Hematopoietic multipotent progenitor cell (in vitro differentiated cells): ENCODE data around the gene CLASP1. TPM values are rescaled to one million over a fixed set of nuclear protein-coding genes. Genes with fewer than 3 reads are reported as not detected.
A peak's percentile ranks its signal among the peaks of the same experiment; 100 is the strongest.

Experiments
- DNase-seq, 3 donors: peaks; one replicate each; pipeline ENCODE4 v3.0.0-alpha.2; 2011 to 2015; ENCODE audit warnings: low read depth in 2 of 3, low spot score in 2 of 3
- total RNA-seq: library from RNA; depleted of rRNA; stranded (reverse); fragments of >200 nt; gene quantifications from one replicate; pipeline ENCODE4 v1.2.3, GENCODE V29; 2012

CLASP1 gene
- total RNA-seq, 1 donor: 40.1 TPM

DNA sequence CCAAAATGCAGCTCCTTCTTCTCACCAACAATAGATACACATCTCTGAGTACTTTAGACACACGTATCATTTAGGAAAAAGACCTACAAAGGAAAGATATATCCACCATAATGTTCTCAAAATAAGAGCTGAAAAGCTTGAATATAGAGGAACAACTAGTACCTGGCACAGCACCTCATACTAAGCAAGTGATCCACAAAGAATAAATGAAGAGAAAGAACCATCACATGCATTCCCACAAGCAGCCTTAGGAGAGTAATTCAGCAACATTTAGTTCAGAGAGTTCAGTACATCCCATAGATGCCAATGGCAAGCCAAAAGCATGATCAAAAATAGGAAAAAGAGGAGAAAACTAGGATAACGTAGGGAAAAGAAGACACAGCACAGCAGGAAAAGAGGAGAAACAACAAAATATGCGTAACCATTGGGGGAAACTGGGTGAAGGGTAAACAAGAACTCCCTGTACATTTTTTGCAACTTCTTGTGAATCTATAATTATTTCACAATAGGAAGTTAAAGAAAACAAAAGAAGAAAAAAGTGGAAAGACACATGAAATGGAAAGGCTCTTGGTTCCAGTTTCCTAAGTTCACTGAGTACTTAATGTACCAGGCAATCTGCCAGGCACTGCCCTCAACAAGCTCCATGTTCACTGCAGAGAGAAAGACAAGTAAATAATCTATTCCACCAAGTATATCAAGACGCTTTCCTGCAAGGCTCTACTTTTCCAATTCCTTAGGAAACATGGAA is 22.3 kb downstream of the CLASP1 start:
- DNase-seq: no peak

DNA sequence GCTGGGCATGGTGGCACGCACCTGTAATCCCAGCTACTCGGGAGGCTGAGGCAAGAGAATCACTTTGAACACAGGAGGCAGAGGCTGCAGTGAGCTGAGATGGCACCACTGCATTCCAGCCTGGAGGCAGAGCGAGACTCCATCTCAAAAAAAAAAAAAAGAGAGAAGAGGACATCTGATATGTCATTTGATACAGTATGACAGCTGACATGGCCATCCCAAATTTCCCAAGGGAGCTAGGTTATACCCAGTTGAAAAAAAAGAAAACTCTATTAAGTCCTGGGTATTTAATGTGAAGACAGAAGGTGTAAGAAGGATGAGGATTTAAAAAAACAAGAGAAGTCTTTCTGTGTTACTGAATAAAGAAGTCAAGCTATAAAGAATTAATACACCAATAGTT is 23.3 kb downstream of the CLASP1 start:
- DNase-seq: no peak

DNA sequence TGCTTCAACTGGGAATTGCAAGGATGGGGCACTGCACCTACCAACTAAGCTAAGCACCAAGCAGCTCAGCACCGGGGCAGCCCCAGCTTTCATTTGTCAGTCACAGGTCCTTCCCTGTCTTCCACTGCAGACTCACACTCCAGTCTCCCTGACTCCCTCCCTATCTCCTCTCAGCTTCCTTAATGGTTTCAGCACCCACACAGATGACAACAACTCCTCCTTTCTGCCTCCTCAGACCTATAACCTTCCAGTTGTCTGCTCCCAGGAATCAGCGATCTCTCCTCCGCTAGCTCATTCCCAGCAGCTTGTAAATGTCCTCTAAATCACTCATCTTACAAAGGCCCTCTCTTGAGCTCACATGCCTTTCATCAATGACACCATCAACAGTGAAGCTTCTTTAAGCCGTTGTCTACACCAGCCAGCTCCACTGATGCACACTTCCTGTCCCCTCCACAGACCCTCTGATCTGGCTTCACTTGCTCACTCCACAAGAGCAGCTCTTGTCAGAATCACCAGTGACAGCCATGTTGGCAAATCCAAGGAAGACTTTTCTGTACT is 32.1 kb downstream of the CLASP1 start:
- no peak for DNase-seq

DNA sequence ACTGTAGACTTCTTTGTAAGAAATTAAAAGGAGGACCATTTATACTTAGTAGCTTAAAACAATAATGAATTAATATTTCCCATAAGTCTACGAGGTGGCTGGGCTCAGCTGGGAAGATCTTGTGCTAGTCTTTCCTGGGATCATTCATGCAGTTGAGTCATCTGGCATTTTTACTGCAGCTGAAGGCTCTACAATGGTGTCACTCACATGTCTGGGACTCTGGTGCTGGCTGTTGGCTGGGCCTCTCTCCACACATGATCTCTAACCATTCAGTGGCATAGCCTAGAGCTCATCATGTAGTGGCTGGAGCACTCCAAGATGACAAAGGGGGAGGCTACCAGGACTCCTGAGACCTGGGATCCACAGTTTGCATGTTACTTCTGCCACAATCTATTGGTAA is 35.5 kb downstream of the CLASP1 start:
- no peak for DNase-seq

DNA sequence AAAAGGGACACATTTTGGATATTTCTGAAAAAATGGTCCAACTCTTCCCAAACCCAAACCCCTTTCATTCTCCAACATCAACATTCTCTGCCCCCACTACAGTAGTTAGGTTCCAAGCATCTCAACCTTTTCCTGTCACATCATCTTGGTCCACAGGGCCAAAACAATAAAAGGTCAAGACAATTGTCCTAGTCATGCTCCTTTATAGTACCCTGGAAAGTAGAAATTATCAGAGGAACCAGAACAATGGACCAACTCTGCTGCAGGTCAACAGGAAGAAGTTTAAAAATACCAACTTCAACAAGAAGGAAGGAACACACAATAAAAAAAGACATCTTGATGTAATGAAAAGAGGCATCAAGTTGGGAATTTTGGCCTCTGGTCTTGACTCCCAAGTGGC is 36.1 kb downstream of the CLASP1 start:
- no peak for DNase-seq

DNA sequence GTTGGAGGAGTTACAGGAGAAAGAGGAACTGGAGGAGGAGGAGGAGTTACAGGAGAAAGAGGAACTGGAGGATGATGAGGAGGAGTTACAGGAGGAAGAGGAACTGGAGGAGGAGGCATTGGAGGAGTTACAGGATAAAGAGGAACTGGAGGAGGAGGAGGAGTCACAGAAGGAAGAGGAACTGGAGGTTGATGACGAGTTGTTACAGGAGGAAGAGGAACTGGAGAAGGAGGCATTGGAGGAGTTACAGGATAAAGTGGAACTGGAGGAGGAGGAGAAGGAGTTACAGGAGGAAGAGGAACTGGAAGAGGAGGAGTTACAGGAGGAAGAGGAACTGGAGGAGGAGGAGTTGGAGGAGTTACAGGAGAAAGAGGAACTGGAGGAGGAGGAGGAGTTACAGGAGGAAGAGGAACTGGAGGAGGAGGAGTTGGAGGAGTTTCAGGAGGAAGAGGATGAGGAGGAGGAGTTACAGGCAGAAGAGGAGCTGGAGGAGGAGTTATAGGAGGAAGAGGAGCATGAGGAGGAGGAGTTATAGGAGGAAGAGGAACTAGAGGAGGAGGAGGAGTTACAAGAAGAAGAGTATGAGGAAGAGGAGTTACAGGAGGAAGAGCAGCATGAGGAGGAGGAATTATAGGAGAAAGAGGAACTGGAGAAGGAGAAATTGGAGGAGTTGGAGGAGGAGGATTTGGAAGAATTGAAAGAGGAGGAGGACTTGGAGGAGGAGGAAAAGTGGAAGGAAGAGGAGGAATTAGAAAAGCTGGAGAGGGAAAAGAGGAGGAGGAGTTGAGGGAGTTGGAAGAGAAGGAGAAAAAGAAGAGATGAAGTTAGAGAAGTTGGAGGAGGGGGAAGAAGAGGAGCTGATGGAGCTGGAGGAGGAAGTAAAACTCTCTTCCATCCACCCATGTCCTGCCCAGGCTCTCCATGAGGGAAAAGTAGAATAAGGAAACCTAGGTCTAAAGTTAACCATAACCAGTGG is 37.2 kb downstream of the CLASP1 start:
- DNase-seq: peak in 2 of 3 donors; percentile 73 to 88

DNA sequence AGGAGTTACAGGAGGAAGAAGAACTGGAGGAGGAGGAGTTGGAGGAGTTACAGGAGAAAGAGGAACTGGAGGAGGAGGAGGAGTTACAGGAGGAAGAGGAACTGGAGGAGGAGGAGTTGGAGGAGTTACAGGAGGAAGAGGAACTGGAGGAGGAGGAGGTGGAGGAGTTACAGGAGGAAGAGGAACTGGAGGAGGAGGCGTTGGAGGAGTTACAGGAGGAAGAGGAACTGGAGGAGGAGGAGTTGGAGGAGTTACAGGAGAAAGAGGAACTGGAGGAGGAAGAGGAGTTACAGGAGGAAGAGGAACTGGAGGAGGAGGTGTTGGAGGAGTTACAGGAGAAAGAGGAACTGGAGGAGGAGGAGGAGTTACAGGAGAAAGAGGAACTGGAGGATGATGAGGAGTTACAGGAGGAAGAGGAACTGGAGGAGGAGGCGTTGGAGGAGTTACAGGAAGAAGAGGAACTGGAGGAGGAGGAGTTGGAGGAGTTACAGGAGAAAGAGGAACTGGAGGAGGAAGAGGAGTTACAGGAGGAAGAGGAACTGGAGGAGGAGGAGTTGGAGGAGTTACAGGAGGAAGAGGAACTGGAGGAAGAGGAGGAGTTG is 38.1 kb downstream of the CLASP1 start:
- DNase-seq: peak in 2 of 3 donors; percentile 42 to 52

DNA sequence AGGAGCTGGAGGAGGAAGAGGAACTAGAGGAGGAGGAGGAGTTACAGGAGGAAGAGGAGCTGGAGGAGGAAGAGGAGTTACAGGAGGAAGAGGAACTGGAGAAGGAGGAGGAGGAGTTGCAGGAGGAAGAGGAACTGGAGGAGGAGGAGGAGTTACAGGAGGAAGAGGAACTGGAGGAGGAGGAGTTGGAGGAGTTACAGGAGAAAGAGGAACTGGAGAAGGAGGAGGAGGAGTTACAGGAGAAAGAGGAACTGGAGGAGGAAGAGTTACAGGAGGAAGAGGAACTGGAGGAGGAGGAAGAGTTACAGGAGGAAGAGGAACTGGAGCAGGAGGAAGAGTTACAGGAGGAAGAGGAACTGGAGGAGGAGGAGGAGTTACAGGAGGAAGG is 38.8 kb downstream of the CLASP1 start:
- DNase-seq: peak in 1 of 3 donors; percentile 34

DNA sequence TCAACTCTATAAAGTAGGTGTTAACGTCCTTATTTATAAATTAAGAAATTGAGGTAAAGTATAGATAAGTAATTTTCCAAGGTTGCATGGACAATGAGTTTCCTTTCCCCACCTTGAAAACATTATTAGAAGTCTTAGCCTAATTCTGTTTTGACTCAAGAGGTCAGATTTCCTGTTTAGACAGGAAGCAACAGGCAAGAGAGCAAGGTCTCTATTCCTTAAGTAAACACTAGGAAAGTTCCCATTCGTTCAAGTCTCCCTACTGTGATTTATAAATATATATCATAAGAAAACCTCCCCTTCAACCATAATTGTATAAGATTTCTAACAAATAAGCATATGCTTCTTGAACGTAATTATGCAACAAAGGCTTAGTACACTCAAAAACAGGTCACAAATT is 40.3 kb downstream of the CLASP1 start:
- DNase-seq: no peak

DNA sequence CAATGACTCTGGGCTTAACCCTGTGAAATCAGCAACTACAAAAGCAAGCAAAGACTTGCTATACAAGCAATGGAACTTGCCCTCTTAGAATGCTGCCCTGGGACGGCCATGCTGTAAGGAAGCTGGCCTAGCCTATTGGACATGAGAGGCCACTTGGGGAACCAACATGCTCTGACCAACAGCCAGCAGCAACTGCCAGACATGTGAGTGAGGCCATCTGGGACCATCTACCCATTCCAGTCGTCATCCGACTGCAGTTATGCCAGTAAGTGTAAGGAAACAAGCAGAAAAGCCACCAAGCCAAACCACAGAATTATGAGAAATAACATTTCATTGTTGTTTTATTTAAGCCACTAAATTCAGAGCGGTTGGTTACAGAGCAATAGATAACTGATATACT is 40.9 kb downstream of the CLASP1 start:
- no peak for DNase-seq

DNA sequence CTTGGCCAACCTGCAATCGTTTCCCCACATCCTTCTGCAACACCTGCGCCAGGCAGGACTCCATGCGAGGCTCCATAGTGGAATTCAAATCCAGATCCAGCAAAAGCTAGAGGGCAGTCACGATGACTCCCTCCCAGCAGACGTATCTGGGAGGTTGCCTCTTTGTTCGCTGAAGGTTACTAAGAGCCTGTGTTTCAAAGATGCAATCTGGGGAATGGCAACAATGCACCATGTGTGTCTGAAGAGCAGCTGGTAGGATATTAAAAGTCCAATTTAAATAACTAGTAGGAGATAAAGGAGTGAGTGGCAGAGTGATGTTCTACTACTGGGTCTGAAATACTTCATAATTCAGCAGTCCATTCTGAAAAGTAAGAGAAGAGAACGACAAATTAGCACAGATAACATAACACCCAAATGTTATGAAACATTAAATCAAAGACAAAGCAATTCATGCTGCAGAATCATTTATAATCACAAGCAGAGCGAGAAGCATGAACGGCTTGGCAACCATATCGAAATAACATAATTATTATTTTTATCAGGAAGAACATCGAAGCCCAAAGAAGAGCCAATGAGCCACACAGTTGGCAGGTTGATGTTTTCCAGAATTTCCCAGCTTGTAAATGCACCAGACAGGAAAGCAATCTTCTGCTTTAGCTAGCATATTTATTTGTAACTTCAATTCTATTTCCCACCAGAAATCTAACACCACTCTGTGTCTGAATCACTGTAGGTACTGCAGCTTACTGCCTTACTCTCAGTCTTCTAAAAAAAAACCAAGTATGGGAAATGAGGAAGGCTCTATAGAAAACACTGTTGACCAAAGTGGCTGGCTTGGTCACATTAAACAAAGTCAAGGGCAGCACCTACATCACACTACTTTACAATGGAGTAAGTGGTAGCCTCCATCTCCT is 43.2 kb downstream of the CLASP1 start:
- no peak for DNase-seq

DNA sequence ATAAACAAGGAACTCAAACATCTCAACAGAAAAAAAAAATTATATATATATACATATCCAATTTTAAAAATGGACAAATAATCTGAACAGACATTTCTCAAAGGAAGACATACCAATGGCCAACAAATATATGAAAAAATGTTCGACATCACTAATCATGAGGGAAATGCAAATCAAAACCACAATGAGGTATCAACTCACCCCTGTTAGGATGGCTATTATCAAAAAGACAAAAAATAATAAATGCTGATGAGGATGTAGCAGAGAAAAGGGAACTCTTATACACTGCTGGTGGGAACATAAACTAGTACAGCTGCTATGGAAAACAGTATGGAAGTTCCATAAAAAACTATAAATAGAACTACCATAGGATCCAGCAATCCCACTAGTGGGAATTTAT is 46.1 kb downstream of the CLASP1 start:
- DNase-seq: no peak

DNA sequence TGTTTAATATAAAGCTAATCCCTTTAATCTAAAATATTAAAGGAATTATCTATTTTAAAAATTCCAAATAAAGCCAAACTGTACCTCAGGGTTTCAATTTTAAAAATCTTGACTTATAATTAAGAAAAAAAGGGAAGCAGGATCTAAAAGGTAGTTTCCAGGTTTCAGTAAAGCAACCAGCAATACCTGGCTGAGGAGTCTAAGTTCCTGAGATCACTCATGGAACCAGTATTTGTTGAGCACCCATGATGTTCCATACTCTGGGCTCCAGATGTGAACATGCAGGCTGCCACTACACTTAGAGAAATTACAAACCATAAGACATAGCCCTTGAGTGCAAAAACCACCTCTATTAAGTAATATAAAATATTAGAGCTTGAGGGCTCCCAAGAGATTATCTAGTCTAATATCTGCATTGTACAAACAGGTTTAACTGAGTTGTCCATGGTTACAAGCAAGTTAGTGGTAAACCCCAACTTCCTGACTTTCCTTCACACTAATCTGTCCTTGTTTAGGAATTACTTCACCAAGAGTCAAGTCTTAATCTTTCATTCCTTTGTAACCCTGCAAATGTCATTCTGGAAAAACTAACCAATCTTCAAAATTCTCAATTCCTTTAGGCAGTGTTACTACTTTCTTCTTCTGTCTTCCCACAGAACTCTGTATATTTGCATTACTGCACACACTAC is 49.2 kb downstream of the CLASP1 start:
- DNase-seq: no peak

DNA sequence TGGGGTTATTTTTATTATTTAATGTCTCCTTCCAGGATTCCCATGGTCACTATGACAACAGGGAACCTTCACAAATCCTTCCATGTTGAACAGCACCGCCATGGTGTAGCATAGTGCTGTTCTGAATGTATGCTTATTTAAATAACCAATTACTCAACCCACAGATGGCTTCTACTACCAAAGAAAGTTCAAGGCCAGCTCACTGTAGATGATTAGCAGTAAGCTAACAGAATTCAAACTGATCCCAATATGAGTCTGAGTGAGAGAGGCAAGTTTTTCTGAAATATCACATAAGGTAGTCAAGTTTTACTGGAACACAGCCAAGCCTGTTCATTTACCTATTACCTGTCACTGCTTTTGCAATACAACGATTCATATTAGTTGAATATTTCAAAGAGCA is 51.2 kb downstream of the CLASP1 start:
- DNase-seq: no peak

DNA sequence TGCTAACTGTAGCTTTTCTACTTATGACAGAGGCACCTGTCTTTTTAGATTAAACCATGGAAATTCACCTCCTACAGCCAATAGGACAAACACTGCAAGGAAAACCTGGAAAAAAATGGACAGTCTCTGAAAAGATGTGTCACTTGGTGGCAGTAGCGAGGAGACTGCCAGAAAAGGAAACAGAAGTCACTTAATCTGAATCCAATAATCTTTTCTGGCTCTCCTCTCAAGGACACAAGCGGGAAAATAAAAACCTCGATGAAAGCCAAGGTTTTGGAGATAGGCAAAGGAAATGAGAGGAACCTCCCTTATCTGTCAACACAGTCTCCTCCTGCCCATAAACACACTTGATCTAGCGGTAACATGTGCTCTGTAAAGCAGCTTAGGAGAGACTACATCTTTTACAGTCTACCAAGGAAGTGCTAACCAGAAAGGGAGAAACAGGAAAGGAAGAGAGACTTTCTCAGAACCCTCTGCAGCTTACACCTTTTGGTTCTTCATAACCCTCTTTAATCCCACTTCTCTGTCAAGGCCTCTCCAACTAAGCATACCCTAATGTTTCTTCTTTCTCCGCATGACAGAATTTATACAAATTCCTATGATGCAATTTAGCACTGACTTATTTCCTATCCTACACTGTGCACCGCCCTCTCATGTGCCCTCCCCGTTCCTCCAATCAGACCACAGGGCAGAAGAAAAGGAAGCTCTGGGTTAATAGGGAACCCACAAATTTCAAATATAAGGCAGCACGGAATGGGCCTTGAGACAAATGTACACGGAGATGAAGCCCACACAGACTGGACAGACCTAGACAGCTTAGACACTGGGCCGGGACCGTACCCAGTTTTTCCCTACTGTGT is 52.8 kb downstream of the CLASP1 start:
- DNase-seq: peak in 2 of 3 donors; percentile 70 to 76

DNA sequence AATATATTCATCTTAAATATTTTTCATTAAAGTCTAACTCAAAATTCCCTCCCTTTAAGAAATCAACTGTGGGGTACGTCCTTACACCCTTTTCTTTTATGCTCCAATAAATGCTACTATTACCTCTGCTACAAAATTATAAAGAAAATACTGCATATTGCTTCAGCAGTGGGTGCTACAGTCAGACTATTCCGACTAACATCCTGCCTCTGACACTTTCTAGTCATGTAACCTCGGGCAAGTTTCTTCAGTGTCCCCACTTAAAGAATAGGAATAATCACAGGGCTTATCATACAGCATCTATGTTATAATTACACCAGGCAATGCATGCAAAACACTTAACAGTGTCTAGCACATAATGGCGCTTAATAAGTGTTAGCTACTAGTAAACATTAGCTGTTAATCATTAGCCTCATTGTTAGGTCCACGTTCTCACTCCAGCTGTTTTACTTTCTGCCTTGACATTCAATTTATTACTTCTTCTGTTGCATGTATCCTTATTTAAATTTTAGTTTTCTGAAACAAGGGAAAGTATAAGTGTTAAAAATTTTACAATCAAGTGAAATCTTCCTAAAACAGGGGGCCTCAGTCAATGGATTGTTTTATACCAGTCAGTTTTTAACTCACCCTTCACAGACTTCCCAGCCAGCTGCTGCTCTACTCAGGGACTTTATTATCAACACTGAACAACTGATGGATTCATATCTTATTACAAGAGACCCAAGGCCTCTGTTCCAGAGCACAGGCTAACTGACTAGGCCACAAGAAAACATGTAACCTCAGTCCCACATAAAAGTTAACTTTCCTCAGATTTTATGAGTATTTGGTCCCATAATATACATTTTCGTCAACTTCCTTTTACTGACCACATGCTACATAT is 54.0 kb downstream of the CLASP1 start:
- no peak for DNase-seq

DNA sequence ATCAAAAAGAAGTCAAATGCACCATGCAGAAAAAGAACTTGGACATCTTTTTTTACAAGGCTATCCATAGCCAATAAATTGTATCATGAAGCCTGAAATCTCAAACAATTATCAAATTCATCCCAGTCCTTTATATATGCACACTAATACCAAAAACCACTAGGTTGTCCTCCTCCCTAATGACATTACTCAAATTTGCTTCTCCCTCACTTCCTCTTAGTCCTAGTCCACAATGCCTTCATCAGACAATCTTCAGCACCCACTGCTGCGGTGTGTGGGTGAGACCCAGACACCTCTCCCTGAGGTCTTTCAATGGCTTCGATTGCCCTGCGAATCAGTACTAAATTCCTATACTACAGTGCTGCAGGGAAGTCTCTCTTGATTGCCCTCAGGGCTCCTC is 58.1 kb downstream of the CLASP1 start:
- DNase-seq: no peak

DNA sequence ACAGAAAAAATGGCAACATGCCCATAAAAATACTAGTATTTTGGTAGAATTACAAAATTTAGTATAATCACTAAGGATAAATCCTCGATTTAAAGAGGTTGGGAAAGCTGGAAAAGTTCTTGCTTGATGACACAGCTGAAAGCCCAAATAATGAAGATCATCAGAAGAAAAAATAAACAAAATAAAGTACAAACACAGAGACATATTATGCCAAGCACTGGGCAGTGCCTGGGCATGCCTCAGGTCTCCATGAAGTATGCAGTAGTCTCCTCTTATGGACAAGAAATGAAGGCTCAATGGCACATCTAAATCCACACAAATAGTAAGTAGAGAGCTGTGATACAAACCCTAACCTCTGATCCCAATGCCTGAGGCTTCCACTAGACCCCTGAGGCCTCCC is 60.9 kb downstream of the CLASP1 start:
- no peak for DNase-seq
